Heart left ventricle (tissue), 13 donors: Measurements from ENCODE around the gene STON1.

ENCODE experiments used
- CTCF ChIP-seq, 12 donors: fragments of 200-600 bp; sonication (generic) in 4 of 12; IDR thresholded peaks; one replicate each; pipeline versions ENCODE4 v1.5.0 to v1.8.0; 2018 to 2022; ENCODE audit warnings: antibody characterized with exemption in 12 of 12, mild to moderate bottlenecking in 5 of 12
- POLR2A ChIP-seq, 2 donors: fragments of 450-650 bp; IDR thresholded peaks; one replicate each; pipeline ENCODE4 v1.6.1; 2017; ENCODE audit warnings: antibody characterized with exemption in 2 of 2, mild to moderate bottlenecking in 2 of 2, moderate library complexity in 2 of 2
- donor health status: ischemic (EF 13 %, LVEDD 7.1; RV severe dilation, severe dysfunction).
- donor health status: DM: no; HTN: yes; CAD: no.
- donor health status: DM: no; HTN: no; CAD: no.
- donor health status: ischemic (EF 25% LVEDD 6.9; RV normal size, moderate dysfunction).
- donor health status: ischemic (EF 25% LVEDD 5.7; RV mildly dilated, moderate dysfunction).
- donor health status: ischemic (EF 35%, LVEDD 5.7; RV mildly dilated, moderate dysfunction).
- donor health status: nonischemic (EF 11% LVEDD 7.7; RV severe dilation, severe dysfunction).
- donor health status: DM: yes; HTN: yes; CAD: no.
- donor health status: PGD.
- donor health status: ischemic (EF 29% LVEDD 5.4; RV normal size, mild dysfunction).
- donor health status: nonischemic (EF 23%, LVEDD 6.1; RV moderate dilation, normal function).

GRCh38 chr2:48511849-48512470 is 18.0 kb upstream of the STON1 start:
- no peak for TF ChIP-seq POLR2A (IDR thresholded peaks at IDR 0.05)
- no peak for TF ChIP-seq CTCF (IDR thresholded peaks at IDR 0.05)
